GM19467 (cell line): ENCODE measurements around the gene ATP1A2.

Source experiments
- ATAC-seq: cut with Tn5 transposase; IDR thresholded peaks from one replicate; pipeline ENCODE4 v1.9.1; 2021; ENCODE audit warnings: mild to moderate bottlenecking, moderate library complexity; ENCODE audit not compliant: unreplicated experiment

The ATP1A2 gene

GRCh38 chr1:160139840-160140239, 24.3 kb downstream of the ATP1A2 start:
- no peak for ATAC-seq

DNA sequence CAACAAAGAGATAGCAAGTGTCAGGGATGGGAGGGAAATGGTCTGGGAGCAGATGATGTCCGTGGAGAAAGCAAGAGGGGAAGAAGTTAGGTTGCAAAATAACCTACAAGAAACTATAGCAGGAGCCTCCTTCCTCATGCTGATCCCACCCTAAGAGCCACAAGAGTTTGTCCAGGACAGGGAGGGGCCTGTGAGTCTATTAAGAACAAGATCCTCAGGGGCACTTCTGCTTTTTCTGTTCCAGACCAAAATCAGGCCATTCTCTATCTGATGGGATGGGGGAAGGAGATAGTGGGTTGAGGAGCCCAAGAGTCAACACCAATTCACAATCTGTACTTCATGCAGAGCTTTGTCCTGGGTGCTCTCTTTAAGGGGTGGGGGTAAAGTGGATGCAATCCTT, 28.1 kb downstream of the ATP1A2 start:
- ATAC-seq: no peak

DNA sequence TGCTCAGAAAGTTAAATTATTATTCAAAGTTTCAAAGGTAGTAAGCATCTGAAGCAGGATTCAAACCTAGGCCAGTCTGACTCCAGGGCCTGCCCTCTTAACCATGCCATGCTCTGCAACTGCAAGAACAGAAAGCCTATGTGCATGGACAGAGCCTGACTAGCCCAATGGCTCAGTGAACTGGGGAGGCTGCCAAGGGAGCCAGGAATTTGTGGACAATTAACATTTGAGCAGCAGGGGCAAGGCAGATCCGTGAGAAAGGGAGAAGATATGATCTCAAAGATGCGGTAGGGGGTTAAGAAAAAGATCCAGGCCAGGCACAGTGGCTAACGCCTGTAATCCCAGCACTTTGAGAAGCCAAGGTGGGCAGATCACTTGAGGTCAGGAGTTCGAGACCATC, 29.4 kb downstream of the ATP1A2 start:
- ATAC-seq: no peak

DNA sequence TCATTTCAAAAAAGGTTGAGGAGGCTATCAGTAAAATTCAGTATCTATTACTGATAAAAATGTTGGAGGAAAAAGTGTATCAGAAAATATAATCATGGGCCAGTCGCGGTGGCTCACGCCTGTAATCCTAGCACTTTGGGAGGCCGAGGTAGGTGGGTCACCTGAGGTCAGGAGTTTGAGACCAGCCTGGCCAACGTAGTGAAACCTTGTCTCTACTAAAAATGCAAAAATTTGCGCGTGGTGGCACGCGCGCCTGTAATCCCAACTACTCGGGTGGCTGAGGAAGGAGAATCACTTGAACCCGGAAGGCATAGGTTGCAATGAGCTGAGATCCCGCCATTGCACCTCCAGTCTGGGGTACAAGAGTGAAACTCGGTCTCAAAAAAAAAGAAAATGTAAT, 30.5 kb downstream of the ATP1A2 start:
- no peak for ATAC-seq

DNA sequence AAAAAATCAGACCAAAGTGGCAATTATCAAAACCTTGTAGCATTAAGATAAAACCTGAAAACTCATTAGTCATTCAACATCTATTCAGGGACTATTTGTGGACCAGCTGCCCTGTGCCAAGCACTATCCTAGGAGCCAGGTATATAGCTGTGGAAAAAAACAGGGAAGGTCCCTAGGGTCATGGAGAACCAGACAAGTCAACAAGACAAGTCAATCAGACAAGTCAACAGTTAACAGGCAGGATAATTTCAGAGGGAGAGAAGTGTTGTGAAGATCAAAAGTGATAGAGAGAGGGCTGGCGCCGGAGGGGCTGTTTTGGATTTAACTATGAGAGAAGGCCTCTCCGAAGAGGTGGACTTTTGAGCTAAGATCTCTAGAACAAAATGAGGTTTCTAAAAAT, 32.6 kb downstream of the ATP1A2 start:
- no peak for ATAC-seq

DNA sequence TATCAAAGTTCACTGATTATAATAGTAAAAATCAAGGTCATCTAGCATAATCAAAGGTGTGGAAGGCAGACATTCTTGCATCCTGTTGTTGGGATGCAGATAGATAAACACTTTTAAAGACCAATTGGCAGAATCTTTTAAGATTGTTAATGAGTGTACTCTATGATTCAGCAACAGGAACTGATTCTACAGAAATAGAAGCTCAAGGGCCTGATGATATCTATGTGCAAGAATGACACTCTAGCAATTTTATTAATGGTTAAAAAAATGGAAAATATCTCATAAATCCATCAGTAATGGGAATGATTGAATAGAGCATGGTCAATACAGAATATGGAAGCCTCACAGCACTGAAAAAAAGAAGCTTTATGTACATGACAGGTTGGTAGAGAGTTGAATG, 33.7 kb downstream of the ATP1A2 start:
- ATAC-seq: no peak

- no peak for ATAC-seq
Measured at GRCh38 chr1:160149716-160150115, 34.2 kb downstream of the ATP1A2 start.

GRCh38 chr1:160151303-160151702, 35.7 kb downstream of the ATP1A2 start, which contains the start of gene ATP1A4:
Gene ATP1A4 (plus strand): TSS chr1:160151603. CDS start chr1:160152041, 438 bp downstream.
- no peak for ATAC-seq

DNA sequence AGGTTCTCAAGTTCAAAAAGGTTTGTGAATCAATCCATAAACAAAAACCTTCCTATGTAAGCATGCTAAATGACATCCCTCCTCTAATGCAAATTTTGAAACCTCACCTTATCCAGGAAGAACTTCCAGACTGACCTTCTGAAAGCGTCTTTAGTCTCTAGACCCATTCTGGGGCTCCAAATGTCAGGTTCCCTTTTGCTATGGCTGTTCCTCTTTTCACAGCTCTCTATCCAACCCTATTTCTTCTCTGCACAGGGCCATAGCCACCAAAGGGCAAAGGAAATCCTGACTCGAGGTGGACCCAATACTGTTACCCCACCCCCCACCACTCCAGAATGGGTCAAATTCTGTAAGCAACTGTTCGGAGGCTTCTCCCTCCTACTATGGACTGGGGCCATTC, 39.2 kb downstream of the ATP1A2 start:
- ATAC-seq: no peak

GRCh38 chr1:160156361-160156760, 40.8 kb downstream of the ATP1A2 start:
- no peak for ATAC-seq

DNA sequence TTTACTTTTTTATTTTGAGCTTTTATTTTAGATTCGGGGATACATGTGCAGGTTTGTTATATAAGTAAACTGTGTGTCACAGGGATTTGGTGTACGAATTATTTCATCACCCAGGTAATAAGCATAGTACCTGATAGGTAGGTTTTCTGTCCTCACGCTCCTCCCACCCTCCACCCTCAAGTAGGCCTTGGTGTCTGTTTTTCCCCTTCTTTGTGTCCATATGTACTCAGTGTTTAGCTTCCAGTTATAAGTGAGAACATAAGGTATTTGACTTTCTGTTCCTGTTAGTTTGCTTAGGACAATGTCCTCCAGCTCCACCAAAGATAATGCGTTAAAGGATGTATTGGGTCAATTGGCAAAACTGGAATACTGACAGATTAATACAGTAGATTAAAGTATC, 41.6 kb downstream of the ATP1A2 start:
- no peak for ATAC-seq

DNA sequence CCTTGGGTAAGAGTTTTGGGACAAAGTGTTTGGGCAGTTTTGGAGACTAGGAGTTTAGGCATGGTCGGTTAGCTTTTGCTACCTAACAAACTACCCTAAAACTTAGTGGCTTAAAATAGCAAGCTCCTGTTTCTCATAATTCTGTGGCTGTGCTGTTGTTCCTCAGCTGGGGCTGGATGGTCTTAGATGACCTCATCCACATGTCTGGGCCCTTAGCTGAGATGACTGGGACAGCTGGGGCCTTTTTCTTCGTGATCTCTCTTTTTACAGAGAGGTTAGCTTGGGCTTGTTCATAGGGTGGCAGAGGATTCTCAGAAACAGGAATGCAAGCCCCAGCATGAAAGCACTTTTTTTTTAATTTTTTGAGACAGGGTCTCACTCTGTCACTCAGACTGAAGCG, 42.5 kb downstream of the ATP1A2 start:
- no peak for ATAC-seq

DNA sequence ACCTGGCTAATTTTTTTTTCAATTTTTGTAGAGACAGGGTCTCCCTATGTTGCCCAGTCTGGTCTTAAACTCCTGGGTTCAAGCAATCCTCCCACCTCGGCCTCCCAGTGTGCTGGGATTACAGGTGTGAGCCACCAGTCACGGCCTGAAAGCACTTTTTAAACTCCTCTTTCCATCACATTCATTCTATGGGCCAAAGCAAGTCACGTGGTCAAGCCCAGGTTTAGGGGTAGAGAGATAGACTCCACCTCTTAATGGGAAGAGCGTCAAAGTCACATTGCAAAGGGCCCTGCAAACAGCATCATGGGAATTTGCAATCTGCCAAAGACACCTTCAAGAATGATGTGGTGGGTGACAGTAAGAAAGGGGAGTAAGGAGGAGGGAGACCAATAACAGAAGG, 43.0 kb downstream of the ATP1A2 start:
- ATAC-seq: no peak

DNA sequence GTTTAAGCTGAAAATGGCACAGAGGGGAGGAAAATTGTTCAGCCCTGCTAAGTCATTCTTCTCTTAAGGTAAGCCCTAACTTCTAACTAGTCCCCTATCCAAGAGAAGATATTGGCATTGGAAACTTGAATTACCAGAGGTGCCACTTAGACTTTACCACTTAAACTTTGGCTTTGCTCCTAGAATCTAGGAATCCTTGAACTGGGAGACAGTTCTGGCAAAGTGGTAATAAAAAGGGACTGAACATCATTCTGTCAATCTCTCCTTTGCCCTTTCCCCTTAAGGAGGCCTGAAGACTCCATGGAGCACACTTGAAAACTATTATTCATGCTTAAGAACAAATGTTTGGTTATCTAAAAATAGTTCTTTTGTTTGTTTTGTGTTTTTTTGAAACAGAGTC, 44.3 kb downstream of the ATP1A2 start:
- no peak for ATAC-seq

- no peak for ATAC-seq
Measured at GRCh38 chr1:160161965-160162705, 46.6 kb downstream of the ATP1A2 start.

DNA sequence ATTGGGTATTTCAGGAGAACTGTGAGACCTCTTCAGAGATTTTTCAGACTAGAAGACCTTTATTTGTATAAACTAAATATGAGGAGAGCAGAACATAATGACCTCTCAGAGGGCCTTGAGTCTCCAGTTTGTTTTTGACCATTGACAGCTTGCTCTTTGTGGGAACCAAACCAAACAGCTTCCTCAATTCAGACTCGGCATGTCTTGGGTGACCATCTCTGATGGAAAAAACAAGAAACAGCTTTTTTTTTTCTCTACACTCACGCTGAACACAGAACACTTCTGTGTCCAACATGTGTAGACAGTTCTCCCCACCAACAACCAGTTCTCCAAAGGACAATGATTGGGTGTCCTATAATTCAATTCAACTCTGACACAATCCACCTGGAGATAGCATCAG, 47.4 kb downstream of the ATP1A2 start:
- ATAC-seq: no peak

GRCh38 chr1:160163615-160164014, 48.1 kb downstream of the ATP1A2 start:
- no peak for ATAC-seq

GRCh38 chr1:160164121-160164520, 48.6 kb downstream of the ATP1A2 start:
- ATAC-seq: no peak

GRCh38 chr1:160166166-160166868, 50.8 kb downstream of the ATP1A2 start:
- ATAC-seq: no peak

DNA sequence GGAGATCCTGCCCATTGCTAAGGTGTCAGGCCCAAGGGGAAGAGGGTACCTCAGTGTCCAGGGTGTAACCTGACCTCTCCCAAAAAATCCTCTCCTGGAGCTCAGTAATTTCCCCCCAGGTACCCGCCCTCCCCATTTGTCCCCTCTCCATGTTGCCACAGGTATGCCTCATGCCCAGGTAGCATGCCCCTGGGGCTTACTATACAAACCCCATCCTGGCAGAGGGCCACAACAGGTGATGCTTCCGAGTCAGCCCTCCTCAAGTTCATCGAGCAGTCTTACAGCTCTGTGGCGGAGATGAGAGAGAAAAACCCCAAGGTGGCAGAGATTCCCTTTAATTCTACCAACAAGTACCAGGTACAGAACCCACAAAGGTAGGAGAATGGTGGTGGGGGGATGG, 51.5 kb downstream of the ATP1A2 start:
- no peak for ATAC-seq

- ATAC-seq: no peak
Measured at GRCh38 chr1:160167580-160167979, 52.0 kb downstream of the ATP1A2 start.

DNA sequence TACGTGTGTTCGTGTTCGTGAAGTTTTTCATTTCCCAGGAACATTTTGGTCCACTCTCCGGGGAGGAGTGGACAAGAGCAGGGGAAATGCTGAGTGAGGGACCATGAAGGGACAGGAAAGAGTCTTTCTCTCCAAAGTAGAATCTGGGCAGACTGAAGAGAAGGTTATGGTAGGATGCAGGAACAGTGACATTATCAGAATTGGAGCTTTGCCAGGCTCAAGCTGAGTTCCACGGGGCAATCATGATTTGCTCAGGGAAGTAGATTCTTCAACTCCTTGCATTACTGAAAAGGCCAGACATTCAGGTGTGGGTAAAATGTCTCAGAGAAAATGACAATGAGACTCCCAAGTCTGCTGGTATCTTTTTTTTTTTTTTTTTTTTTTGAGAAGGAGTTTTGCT, 52.5 kb downstream of the ATP1A2 start:
- ATAC-seq: no peak
